SK-N-SH (cell line): Measurements from ENCODE around the gene RAC3.

Source experiments
- JUND ChIP-seq: IDR thresholded peaks from 2 replicates; pipeline ENCODE4 v1.4.0; 2012
- TF ChIP-seq, protein P1 (sequence below): IDR thresholded peaks from 2 replicates; pipeline ENCODE4 v1.4.0; 2012; ENCODE audit warnings: low read depth, borderline replicate concordance
- TF ChIP-seq, protein P2 (sequence below): IDR thresholded peaks from 2 replicates; pipeline ENCODE4 v1.4.0; 2012; ENCODE audit warnings: low read depth

DNA sequence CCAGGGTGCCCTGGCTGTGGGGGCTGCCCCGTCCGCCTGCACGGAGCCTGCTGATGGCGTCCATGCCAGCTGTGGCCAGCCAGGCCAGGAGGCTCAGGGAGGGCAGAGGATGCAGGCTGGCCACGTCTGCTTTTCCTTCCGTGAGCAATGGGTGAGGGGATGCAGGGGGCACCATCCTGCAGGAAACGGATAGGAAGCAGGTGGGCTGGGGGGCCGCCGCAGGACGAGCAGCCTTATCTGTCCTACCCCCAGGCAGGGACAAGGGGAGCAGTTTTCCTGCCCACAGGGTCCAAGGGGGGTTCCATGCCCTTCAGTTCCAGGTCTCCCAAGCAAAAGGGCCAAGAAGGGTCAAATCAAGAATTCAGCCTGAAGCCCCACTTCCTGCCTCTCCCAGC lies 27.4 kb downstream of the RAC3 start:
- TF ChIP-seq, protein P1, sequence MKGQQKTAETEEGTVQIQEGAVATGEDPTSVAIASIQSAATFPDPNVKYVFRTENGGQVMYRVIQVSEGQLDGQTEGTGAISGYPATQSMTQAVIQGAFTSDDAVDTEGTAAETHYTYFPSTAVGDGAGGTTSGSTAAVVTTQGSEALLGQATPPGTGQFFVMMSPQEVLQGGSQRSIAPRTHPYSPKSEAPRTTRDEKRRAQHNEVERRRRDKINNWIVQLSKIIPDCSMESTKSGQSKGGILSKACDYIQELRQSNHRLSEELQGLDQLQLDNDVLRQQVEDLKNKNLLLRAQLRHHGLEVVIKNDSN, result no peak
- TF ChIP-seq, protein P2, sequence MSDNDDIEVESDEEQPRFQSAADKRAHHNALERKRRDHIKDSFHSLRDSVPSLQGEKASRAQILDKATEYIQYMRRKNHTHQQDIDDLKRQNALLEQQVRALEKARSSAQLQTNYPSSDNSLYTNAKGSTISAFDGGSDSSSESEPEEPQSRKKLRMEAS, result no peak
- no peak for TF ChIP-seq JUND
